Skin epidermis (tissue), 12 donors: ENCODE data around the gene IRF2BPL.

Experiments
- H3K27ac ChIP-seq, 21 experiments: fragments of 200-600 bp; sonication (generic) in 11 of 21; one replicate each; pipeline ENCODE4 v1.5.0; 2020; ENCODE audit warnings: mild to moderate bottlenecking in 3 of 21, inconsistent platforms in 2 of 21, moderate library complexity in 2 of 21
- H3K4me3 ChIP-seq, 7 experiments: fragments of 200-600 bp; sonication (generic) in 2 of 7; one replicate each; pipeline ENCODE4 v1.5.0; 2020; ENCODE audit warnings: inconsistent platforms in 2 of 7, mild to moderate bottlenecking in 2 of 7, moderate library complexity in 1 of 7

The IRF2BPL gene

DNA sequence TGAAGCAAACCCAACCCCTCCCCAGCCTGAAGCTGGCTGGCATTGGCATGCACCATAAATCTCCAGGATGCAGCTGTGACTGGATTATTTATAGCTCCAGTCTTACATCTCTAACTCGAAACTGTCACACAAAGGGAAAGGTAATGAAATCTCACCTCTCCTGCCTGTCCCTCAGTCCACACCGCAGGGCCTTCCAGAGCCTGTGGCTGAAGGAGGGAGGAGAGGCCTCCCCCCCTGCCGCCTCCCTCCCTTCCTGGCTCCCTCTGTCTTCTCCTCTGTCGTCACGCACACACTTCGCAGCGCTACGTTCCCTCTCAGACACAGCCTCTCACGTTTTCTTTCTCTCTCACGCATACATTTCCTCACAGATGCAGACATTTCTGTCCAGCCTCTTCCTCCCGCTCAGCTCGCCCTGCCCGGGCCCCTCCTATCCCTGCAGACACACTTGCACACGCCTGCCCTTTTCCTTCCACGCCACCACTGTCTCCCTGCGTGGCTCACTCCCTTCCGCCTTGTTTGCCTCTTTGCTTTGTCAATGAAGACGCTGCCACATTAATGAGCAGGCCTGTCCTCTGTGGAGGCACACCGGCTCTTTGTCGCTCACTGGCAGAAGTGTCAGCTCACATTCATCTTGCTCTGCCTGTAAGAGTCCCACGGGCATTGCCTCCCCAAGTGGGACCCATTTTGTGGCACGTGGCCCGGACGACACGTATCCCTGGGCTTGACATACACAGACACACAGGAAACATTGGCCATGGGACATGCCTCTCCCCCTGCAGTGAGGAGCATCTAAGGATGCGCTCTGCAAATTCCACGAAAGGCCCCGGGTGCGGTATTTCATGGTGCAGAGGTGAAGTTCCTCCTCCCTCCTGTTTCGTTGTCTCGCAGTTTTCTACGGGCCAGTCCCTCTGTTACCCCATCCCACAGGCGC, 27.9 kb downstream of the IRF2BPL start:
- Histone ChIP-seq H3K4me3 (no peak overlapping the region), H3K27ac (peak overlapping the region in 14 of 21 experiments; percentile 6 to 72 (median 39))

DNA sequence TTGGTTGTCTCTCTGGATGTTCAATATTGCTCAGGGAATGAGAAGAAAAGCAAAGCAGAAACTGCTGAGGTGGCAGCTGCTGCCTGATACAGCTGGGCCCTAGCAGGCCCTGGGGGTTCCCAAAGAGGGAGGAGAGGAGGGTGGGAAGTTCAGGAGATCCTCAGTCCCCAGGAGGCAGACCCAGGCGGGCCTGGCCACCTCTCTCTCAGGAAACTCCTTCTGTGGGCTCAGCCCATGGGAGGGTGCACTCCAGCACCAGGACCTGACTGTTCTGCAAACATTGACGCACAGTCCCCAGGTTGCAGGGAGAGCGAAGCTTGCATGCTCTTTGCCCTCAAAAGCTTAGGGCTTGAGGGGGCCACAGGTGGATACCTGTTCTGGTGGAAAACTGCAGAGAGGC, 29.6 kb downstream of the IRF2BPL start:
- no peak overlapping the region for H3K27ac ChIP-seq

DNA sequence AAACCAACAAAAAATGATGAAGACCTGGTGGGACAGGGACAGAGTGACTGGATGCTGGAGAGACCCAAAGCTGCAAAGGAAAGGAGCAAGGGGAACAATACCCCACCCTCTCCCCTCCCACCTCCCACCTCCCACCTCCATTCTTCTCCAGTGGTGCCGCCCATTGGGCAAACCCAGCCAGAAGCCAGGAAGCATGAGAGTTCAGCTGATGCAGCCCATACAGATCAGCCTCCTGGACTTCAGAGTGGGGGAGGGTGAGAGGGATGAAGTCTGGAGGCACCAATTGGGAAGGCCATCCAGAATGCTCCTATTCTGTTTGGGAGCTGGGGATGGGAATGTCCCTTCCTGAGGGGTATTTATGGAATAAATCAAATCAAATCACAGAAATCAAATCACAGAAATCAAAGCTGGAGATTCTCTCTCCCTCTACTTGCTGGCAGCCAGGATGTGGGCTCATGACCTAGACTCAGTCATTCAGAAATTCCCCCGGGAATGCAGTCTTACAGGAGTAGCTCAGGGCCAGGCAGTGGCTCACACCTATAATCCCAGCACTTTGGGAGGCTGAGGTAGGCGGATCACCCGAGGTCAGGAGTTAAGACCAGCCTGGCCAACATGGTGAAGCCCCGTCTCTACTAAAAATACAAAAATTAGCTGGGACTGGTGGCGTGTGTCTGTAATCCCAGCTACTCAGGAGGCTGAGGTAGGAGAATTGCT, 31.1 kb downstream of the IRF2BPL start:
- Histone ChIP-seq H3K4me3 (no peak overlapping the region), H3K27ac (no peak overlapping the region)

More for the DNA sequence above, 29.6 kb downstream of the IRF2BPL start:
- H3K4me3 ChIP-seq, result no peak overlapping the region

DNA sequence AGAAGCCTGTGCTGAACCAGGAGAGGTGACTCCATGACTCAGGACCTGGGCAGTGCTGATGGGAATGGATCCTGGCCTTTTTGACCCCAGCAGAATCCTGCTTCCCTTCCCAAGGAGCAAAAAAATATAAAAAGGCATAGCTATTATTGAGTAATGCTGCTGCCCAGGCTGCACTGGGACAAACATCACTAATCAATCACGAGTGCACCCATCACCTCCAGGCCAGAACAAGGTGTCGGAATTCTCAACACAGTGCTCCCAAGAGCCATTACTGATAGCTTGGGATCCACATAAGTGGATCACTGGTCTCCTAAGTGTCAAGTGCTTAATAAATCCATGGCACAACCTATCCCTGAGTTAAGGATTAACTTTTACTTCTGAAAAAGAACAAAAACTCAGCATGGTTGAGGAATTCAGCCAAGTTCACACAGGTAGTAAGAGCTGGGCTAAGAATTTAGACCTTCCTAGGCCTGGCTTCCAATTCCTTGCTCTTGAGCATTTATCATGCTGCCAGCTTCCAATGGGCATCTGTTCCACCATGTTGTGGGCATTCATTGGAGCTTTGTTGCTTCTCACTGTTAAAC, 31.9 kb downstream of the IRF2BPL start:
- H3K27ac ChIP-seq, result no peak overlapping the region
- H3K4me3 ChIP-seq, result no peak overlapping the region

DNA sequence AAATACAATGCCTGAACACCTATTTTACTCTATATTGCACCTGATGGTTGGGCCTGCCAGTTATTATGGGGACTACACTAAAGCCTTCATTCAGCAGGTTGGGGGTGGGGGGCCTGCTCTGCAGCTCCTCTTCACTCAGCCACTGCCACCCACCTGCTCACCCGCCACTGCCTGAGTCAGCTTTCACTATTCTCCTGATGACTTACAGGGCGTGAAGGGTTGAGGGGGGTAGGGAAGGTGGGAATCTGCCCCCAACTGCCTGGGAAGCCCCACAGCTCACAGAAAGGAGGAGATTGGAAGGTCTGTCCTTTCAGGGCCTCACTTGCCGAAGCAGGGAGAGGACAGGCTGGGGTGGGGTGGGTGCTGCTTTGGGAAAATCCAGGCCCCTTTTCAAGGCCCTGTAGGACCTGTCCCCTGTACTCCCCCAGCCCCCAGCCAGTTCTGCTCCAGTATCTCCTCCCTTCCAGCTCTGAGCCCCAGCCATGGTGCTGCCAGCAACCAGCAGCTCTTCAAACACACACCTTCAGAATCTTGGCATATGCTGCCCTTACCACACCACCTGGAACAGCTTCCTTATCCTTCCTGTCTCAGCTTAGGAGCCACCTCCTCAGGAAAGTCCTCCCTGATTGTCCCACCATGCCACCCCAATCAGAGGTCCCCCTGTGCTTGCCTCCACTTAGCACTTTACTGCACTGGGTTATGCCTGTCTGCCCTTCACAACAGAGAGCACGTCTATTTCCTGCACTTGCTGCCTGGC, 33.1 kb downstream of the IRF2BPL start:
- Histone ChIP-seq H3K4me3 (no peak overlapping the region), H3K27ac (no peak overlapping the region)

DNA sequence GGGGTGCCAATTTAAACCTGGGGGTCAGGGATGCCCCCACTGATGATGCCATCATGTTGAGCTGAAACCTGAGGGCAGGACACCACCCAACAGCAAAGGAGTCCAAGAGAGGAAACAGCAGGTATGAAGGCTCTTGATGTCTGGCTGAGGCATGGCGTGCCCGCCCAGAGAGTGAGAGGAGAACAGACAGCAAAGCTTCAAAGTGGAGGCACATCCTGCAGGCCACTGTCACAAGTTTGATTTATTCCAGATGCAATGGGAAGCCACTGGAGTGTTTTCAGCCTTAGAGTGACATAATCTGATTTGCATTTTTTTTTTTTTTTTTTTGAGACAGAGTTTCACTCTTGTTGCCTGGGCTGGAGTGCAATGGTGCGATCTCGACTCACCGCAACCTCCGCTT, 34.8 kb downstream of the IRF2BPL start:
- Histone ChIP-seq H3K27ac (no peak overlapping the region), H3K4me3 (no peak overlapping the region)

DNA sequence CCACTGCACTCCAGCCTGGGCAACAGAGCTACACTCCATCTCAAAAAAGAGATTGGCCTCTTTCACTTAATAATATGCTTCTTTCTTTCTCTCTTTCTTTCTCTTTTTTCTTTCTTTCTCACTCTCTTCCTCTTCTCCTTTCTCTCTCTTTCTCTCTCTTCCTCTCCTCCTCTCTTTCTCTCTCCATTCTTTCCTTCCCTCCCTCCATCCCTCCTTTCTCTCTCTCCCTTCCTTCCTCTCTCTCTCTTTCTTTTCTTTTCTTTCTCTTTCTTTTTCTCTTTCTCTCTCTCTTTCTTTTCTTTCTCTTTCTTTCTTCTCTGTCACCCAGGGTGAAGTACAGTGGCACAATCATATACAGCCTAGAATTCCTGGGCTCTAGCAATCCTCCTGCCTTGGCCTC, 38.4 kb downstream of the IRF2BPL start:
- Histone ChIP-seq H3K27ac (no peak overlapping the region), H3K4me3 (no peak overlapping the region)

DNA sequence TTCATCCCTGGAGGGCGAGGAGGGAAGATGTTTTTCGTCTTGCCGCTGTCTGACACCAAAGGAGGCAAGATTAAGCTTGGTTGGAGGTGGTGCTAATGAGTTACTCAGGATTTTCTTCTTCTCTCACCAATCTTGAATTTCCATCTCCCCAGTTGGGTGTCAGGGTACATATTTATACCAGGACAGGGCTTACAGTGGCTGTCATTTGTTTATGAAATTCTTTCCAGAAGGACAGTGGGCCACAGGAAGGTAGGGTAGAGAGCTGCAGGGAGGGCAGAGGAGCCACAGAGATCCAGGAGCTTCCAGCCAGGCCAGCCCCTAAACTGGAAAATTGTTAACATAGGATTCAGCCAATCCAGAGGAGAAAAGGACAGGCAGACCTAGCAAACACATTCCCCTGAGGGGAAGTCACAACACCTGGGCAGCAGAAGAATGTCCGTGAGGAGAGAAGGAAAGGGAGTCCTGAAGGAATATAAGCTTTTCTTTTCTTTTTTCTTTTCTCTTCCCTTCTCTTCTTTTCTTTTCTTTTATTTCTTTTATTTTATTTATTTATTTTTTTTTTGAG, 40.5 kb downstream of the IRF2BPL start:
- H3K4me3 ChIP-seq, result no peak overlapping the region
- H3K27ac ChIP-seq, result no peak overlapping the region

DNA sequence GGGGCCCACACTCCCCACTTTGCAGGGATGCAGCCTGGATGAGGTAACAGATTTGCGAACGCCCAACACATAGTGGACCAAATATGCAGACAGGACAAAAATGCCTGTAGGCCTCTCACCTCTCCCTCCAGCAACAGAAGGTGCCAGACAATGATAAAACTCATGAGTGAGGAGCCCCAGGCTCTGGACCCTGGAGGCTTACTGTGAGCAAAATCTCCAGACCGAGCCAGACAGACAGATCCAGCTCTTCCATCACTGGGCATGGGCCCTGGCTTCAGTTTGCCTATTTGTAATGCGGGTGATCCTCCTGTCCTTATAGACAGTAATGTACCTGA, 42.3 kb downstream of the IRF2BPL start:
- H3K27ac ChIP-seq, result peak overlapping the region in 3 of 21 experiments; percentile 5 to 34 (median 14)
- H3K4me3 ChIP-seq, result no peak overlapping the region

DNA sequence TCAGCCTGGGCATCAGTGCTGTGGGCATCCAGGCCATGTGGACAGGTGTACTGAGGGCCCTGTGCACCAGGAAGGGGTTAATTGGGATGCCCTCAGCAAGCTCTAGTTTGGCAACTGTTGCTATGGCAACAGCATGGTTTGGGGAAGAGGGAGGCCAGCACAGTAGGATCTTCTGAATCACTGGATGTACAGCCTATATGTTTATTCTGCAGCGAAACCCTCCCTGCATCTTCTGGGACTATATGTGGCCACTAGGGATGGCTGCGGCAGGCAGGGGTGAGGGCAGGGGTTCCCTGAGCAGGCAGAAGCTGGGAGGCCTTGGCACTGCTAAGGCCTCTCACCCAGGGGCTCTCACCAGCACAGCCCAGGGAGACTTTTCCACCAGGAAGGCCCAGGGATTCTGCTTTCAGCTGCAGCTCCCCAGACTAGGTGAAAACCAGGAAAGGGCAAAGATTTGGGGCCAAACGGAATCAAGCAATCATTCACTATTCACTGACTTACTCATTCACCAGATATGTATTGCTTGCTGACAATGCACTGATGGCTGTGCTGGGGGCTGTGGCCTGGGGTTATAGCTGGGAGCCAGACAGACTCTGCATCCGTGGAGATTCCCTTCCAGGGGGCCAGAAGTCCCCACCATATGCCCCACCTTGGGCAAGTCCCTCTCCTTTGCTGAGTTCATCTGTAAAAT, 42.8 kb downstream of the IRF2BPL start:
- Histone ChIP-seq H3K4me3 (no peak overlapping the region), H3K27ac (peak overlapping the region in 2 of 21 experiments; percentile 5 to 34)

DNA sequence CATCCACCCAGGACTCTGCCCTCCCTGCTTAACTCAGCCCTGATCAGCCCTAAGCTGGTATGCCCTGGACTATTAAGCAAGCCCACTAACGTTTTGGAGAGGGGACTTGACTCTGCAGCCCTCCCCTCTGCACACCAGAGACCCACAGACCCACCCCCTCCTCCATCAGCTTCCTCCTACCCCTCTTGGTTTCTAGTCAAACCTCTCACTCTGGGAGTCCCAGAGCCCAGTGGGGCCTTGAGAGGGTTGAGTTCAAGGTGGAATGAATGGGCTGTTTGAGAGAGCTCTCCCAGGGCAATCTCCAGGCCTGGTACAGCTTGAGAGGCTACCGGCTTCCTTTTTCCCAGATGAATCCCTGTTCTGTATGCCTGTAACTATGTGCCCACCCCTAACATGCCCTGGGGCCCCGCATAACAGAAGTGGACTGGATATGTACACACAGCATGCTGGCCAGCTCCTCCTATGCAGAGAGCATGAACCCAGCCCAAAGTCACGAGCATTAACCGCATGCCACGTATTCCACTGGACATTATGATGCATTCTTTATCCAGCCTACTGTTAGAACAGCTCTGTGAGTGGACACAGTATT, 43.6 kb downstream of the IRF2BPL start:
- Histone ChIP-seq H3K4me3 (no peak overlapping the region), H3K27ac (peak overlapping the region in 1 of 21 experiments; percentile 42)

DNA sequence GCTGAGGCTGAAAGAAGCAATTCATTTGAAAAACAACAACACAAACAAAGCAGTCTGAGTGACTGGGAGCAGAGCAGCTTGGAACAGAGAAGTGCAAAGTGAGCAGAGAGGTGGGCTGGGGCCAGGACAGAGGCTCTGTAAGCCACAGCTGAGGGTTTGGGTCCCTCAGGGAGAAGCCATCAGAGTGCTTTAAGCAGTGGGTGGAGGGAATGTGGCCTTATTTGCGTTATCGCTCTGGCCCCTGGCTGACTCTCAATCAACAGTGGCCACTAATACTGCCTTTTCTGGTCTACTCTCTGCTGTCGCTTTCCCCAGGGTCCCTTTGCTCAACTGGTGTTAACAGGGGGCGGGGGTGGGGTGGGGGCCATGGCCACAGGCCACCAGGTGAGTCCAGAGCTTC, 44.2 kb downstream of the IRF2BPL start:
- Histone ChIP-seq H3K4me3 (no peak overlapping the region), H3K27ac (peak overlapping the region in 1 of 21 experiments; percentile 42)

DNA sequence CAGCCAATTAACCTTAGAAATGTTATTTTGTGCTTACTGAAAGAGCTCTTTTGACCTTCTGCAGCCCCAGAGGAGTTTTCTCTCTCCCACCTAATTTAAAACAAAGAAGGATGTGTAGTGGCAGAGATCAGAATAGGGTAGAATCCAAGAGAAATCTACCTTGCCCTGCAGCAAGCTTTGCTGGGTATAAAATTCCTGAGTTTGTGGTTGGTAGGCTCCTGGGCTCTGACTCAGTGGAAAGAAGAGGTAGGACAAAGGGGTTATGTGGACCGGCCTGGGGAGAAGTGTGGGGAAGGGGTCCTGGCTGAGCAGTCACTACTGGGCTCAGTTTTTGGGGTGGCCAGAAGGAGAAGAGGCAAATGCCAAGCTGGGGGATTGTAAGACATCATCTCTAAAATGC, 46.8 kb downstream of the IRF2BPL start:
- no peak overlapping the region for H3K4me3 ChIP-seq
- no peak overlapping the region for H3K27ac ChIP-seq

DNA sequence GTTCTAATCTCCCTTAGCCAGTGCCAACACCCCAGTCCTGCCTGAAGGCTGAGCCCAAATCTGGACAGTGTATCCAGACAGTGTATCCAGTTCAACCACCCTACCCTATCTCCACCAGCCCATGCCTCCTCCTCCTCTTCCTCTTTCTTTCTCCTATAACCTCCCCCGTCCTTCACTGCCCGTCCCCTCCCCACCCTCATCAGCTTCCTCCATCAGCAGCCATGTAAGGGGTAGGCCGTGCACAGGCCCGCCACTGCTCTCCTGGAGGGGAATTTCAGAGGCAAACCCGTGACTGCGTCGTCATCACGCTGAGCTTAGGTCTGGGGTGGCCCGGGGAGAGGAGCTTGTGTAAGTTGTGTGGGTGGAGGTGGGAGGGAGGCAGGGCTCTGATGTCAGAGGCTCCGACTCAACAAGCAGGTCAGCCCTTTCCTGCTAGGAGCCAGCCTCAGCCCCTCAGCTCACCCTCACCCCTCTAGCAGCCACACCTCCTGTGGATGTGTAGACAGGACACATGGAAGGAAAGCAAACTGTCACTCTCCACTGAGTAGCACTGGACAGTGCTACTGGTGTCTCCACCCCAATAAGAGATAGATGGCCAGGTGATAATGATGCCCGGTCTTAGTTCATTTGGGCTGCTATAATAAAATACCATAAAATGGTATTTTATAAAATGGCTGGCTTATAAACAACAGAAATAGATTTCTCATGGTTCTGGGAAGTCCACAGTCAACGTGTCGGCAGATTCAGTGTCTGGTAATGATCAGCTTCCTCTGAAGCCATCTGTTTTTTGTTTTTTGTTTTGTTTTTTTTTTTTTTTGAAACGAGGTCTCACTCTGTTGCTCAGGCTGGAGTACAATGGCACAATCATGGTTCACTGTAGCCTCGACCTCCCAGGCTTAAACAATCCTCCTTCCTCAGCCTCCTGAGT, 50.5 kb downstream of the IRF2BPL start:
- peak overlapping the region in 20 of 21 experiments; percentile 29 to 85 (median 76) for H3K27ac ChIP-seq
- H3K4me3 ChIP-seq, result no peak overlapping the region

DNA sequence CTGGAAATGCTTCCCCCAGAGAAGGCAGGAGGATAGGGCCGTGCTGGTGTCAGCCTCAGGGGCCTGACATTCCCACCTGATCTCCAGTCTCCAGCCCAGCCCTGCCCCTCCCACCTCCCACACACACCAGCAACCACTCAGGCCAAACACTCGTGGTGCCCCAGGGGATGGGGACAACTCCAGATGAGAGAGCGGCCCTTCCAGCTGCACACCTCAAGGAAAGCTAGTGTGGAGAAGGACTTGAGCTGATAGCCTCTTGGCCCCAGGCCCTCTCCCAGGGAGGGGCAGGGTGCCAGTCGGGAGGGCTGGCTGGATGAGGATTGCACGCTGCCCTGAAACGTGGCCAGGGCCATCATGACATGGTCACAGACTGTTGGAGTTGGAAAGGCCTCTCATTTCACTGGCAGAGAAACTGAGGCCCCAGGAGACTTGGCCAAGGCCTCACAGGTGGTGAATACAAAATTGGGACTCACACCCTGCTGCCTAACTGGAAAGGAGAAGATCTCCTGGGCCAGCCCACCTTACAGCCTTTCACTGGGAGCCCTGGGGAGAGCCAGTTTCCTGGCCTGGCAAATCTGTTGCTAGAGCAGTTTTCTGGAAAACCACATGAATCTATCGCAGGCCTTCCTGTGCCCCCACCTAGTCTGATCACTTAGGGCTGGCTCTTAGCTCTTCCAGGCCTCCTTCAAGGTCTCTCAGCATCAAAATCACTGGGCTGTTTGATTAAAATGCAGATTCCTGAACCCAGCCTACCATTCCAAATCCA, 52.1 kb downstream of the IRF2BPL start:
- Histone ChIP-seq H3K4me3 (no peak overlapping the region), H3K27ac (peak overlapping the region in 9 of 21 experiments; percentile 14 to 83 (median 77))

DNA sequence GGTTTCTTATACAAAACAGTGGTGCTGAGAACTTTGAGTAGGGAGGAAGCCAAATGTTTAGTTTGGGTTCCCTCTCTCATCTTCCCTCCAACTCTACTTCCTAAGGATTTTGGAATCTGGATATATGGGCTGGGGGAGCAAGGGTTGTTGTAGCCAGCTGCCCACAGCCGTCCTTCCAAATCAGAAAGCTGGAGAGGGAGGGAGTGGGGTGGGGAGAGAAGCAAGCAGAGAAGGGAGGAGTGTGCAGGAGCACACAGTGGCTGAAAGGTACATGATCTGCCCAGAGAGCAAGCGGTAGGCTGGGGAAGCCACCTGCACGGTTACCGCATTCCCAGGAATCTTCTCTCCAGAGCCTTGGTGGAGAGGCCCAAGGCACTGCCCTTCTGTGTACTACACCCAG, 52.7 kb downstream of the IRF2BPL start:
- Histone ChIP-seq H3K27ac (peak overlapping the region in 7 of 21 experiments; percentile 14 to 82 (median 59)), H3K4me3 (no peak overlapping the region)

DNA sequence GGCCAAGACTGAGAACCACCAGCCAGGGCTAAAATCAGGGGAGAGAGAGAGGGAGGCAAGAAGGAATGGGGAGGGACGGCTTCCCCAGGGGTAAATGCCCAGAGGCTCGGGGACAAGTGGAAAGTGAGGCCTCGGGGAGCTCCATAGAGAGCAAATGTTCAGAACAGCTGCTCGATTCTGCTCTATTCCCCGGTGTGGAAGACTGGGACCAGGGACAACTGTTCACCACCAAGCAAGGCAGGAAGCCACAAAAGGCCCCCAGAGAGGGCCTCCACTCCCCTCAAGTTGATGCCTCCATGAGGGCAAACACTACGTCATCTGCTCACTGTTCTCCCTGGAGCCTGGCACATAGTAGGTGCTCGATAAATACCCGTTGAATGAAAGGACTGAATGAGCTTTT, 53.5 kb downstream of the IRF2BPL start:
- Histone ChIP-seq H3K4me3 (no peak overlapping the region), H3K27ac (no peak overlapping the region)
